Activated T-helper 2 cell treated with anti-CD3 and anti-CD28 coated beads, Interferon-gamma antibody, Interleukin-2, Interleukin-4, amounts not matched to agents 10 μg/mL and 5 μg/mL and 100 μg/mL, durations not matched to agents 14 hours and 24 hours and 36 hours (primary cell): ENCODE measurements around the gene DHODH. TPM values are rescaled to one million over a fixed set of nuclear protein-coding genes. Genes with fewer than 3 reads are reported as not detected.
"Not testable (repeated sequence)": the region's sequence is repeated elsewhere in the genome, so short reads cannot be mapped to it uniquely, and the experiment has no call there.

Experiments used
- DNase-seq: peaks from one replicate; pipeline ENCODE4 v3.0.0; 2021; ENCODE audit warnings: low spot score
- H3K27ac Mint-ChIP-seq: one replicate; pipeline ENCODE4 v1.8.0; 2021; ENCODE audit warnings: mixed read lengths
- H3K27me3 Mint-ChIP-seq: one replicate; pipeline ENCODE4 v1.8.0; 2021; ENCODE audit warnings: low read depth, mixed read lengths
- H3K36me3 Mint-ChIP-seq: one replicate; pipeline ENCODE4 v1.8.0; 2021; ENCODE audit warnings: low read depth, mixed read lengths
- H3K4me1 Mint-ChIP-seq: one replicate; pipeline ENCODE4 v1.8.0; 2021; ENCODE audit warnings: low read depth, mixed read lengths
- H3K4me3 Mint-ChIP-seq: one replicate; pipeline ENCODE4 v1.8.0; 2021; ENCODE audit warnings: low read depth, mild to moderate bottlenecking, moderate library complexity, mixed read lengths
- H3K9me3 Mint-ChIP-seq: one replicate; pipeline ENCODE4 v1.8.0; 2021; ENCODE audit warnings: mixed read lengths
- intact Hi-C: fragments of 100-400 bp; cut with micrococcal nuclease; formaldehyde crosslinking; loops from one replicate; pipeline ENCODE4 v1.15.1; 2023
- total RNA-seq: library from RNA; stranded (reverse); gene quantifications from 2 replicates; pipeline ENCODE4 v1.2.3, GENCODE V29; 2022

DHODH gene
- total RNA-seq, 1 donor from 2014 or later: 27.1 TPM

GRCh38 chr16:72044825-72045359, 36.3 kb downstream of the DHODH start:
- Mint-ChIP-seq H3K4me1 (no peaks in the 10 kb centered on the region), H3K9me3 (peaks cover 7% of the 10 kb centered on the region), H3K27me3 (no peaks in the 10 kb centered on the region), H3K36me3 (no peaks in the 10 kb centered on the region), H3K27ac (no peak overlapping the region), H3K4me3 (no peak overlapping the region)
- intact Hi-C loops: no loop called here
- no peak for DNase-seq

GRCh38 chr16:72049110-72049509, 40.6 kb downstream of the DHODH start:
- H3K4me1 Mint-ChIP-seq: no peaks in the 10 kb centered on the region
- DNase-seq: no peak
- H3K9me3 Mint-ChIP-seq: peaks cover 9% of the 10 kb centered on the region
- H3K36me3 Mint-ChIP-seq: no peaks in the 10 kb centered on the region
- intact Hi-C loops: no loop called here
- no peak overlapping the region for H3K4me3 Mint-ChIP-seq
- peaks cover 1% of the 10 kb centered on the region for H3K27me3 Mint-ChIP-seq
- H3K27ac Mint-ChIP-seq: no peak overlapping the region

GRCh38 chr16:72050769-72051464, 42.4 kb downstream of the DHODH start:
- no peaks in the 10 kb centered on the region for H3K4me1 Mint-ChIP-seq
- H3K9me3 Mint-ChIP-seq: peaks cover 9% of the 10 kb centered on the region
- DNase-seq: no peak
- intact Hi-C loops: no loop called here
- no peak overlapping the region for H3K27ac Mint-ChIP-seq
- H3K4me3 Mint-ChIP-seq: no peak overlapping the region
- no peaks in the 10 kb centered on the region for H3K36me3 Mint-ChIP-seq
- H3K27me3 Mint-ChIP-seq: peaks cover 1% of the 10 kb centered on the region

- intact Hi-C loops: no loop called here
- H3K27ac Mint-ChIP-seq: no peak overlapping the region
- H3K4me3 Mint-ChIP-seq: no peak overlapping the region
- peaks cover 1% of the 10 kb centered on the region for H3K27me3 Mint-ChIP-seq
- DNase-seq: no peak
- peaks cover 9% of the 10 kb centered on the region for H3K9me3 Mint-ChIP-seq
- H3K4me1 Mint-ChIP-seq: no peaks in the 10 kb centered on the region
- no peaks in the 10 kb centered on the region for H3K36me3 Mint-ChIP-seq
Observed at GRCh38 chr16:72051818-72052217, 43.3 kb downstream of the DHODH start.

- H3K9me3 Mint-ChIP-seq, H3K4me1 Mint-ChIP-seq, intact Hi-C loops, DNase-seq, H3K27ac Mint-ChIP-seq, H3K36me3 Mint-ChIP-seq, H3K27me3 Mint-ChIP-seq, H3K4me3 Mint-ChIP-seq: not testable (repeated sequence)
Observed at GRCh38 chr16:72054254-72054847, 45.8 kb downstream of the DHODH start, which contains the start of gene HP. HP (plus strand) TSS chr16:72054505; CDS start chr16:72054653, 148 bp downstream.

- H3K27ac Mint-ChIP-seq: no peak overlapping the region
- intact Hi-C loops: no loop called here
- no peak for DNase-seq
- H3K9me3 Mint-ChIP-seq: no peaks in the 10 kb centered on the region
- no peaks in the 10 kb centered on the region for H3K4me1 Mint-ChIP-seq
- H3K4me3 Mint-ChIP-seq: no peak overlapping the region
- H3K27me3 Mint-ChIP-seq: peaks cover 1% of the 10 kb centered on the region
- no peaks in the 10 kb centered on the region for H3K36me3 Mint-ChIP-seq
Observed at GRCh38 chr16:72055911-72056310, 47.4 kb downstream of the DHODH start.

- H3K27ac Mint-ChIP-seq, H3K27me3 Mint-ChIP-seq, DNase-seq, H3K4me1 Mint-ChIP-seq, H3K4me3 Mint-ChIP-seq, H3K9me3 Mint-ChIP-seq, intact Hi-C loops, H3K36me3 Mint-ChIP-seq: not testable (repeated sequence)
Observed at GRCh38 chr16:72057313-72057712, 48.8 kb downstream of the DHODH start.

GRCh38 chr16:72059060-72059459, 50.5 kb downstream of the DHODH start:
- H3K36me3 Mint-ChIP-seq, H3K9me3 Mint-ChIP-seq, H3K4me1 Mint-ChIP-seq, intact Hi-C loops, DNase-seq, H3K27ac Mint-ChIP-seq, H3K4me3 Mint-ChIP-seq, H3K27me3 Mint-ChIP-seq: not testable (repeated sequence)

GRCh38 chr16:72060405-72060804, 51.9 kb downstream of the DHODH start:
- H3K27ac Mint-ChIP-seq: no peak overlapping the region
- intact Hi-C loops: no loop called here
- no peaks in the 10 kb centered on the region for H3K27me3 Mint-ChIP-seq
- H3K4me3 Mint-ChIP-seq: no peak overlapping the region
- H3K36me3 Mint-ChIP-seq: no peaks in the 10 kb centered on the region
- no peaks in the 10 kb centered on the region for H3K4me1 Mint-ChIP-seq
- DNase-seq: no peak
- no peaks in the 10 kb centered on the region for H3K9me3 Mint-ChIP-seq

- no peak overlapping the region for H3K27ac Mint-ChIP-seq
- no peaks in the 10 kb centered on the region for H3K4me1 Mint-ChIP-seq
- no peaks in the 10 kb centered on the region for H3K27me3 Mint-ChIP-seq
- DNase-seq: no peak
- no peaks in the 10 kb centered on the region for H3K36me3 Mint-ChIP-seq
- H3K4me3 Mint-ChIP-seq: no peak overlapping the region
- H3K9me3 Mint-ChIP-seq: no peaks in the 10 kb centered on the region
- intact Hi-C loops: no loop called here
Observed at GRCh38 chr16:72061564-72061963, 53.0 kb downstream of the DHODH start.

GRCh38 chr16:72064361-72064894, 55.9 kb downstream of the DHODH start:
- H3K27me3 Mint-ChIP-seq: no peaks in the 10 kb centered on the region
- intact Hi-C loops: no loop called here
- H3K27ac Mint-ChIP-seq: no peak overlapping the region
- H3K4me3 Mint-ChIP-seq: no peak overlapping the region
- no peaks in the 10 kb centered on the region for H3K9me3 Mint-ChIP-seq
- no peaks in the 10 kb centered on the region for H3K36me3 Mint-ChIP-seq
- no peaks in the 10 kb centered on the region for H3K4me1 Mint-ChIP-seq
- no peak for DNase-seq

GRCh38 chr16:72066747-72067146, 58.2 kb downstream of the DHODH start:
- Mint-ChIP-seq H3K9me3 (no peaks in the 10 kb centered on the region), H3K27ac (no peak overlapping the region), H3K4me3 (no peak overlapping the region), H3K27me3 (no peaks in the 10 kb centered on the region), H3K4me1 (no peaks in the 10 kb centered on the region), H3K36me3 (no peaks in the 10 kb centered on the region)
- intact Hi-C loops: loop anchor here (1.0 to 2.0 kb wide), 2 partner anchors 26 to 33 kb away; partner anchors contain the start of genes DHX38 and TXNL4B
- DNase-seq: no peak

- Mint-ChIP-seq H3K4me3 (no peak overlapping the region), H3K27me3 (no peaks in the 10 kb centered on the region), H3K36me3 (no peaks in the 10 kb centered on the region), H3K4me1 (no peaks in the 10 kb centered on the region), H3K27ac (no peak overlapping the region), H3K9me3 (no peaks in the 10 kb centered on the region)
- DNase-seq: no peak
- intact Hi-C loops: no loop called here
Observed at GRCh38 chr16:72068930-72069329, 60.4 kb downstream of the DHODH start.
